Peyer's patch (tissue), 4 donors: Measurements from ENCODE around the gene CDK5RAP3. TPM values are rescaled to one million over a fixed set of nuclear protein-coding genes. Genes with fewer than 3 reads are reported as not detected.
"Not testable (repeated sequence)": the region's sequence is repeated elsewhere in the genome, so short reads cannot be mapped to it uniquely, and the experiment has no call there.

Source experiments
- DNase-seq, 3 donors: peaks; one replicate each; pipeline ENCODE4 v3.0.0-alpha.2; 2017 to 2019
- H3K27ac ChIP-seq, 4 donors: fragments of 200-600 bp; sonication (generic); one replicate each; pipeline ENCODE4 v1.5.1; 2016 to 2019
- H3K27me3 ChIP-seq, 2 donors: fragments of 200-600 bp; sonication (generic); one replicate each; pipeline ENCODE4 v1.5.1; 2019
- H3K36me3 ChIP-seq, 3 donors: fragments of 200-600 bp; sonication (generic); one replicate each; pipeline ENCODE4 v1.5.1; 2016 to 2019
- H3K4me1 ChIP-seq, 4 donors: fragments of 200-600 bp; sonication (generic); one replicate each; pipeline ENCODE4 v1.5.1; 2016 to 2019
- H3K4me3 ChIP-seq, 4 donors: fragments of 200-600 bp; sonication (generic); 1 replicate in 3 of 4; 2 replicates in 1 of 4; pipeline ENCODE4 v1.5.1; 2016 to 2019; ENCODE audit warnings: mild to moderate bottlenecking in 1 of 4
- H3K9me3 ChIP-seq, 4 donors: fragments of 200-600 bp; sonication (generic); one replicate each; pipeline ENCODE4 v1.5.1; 2016 to 2019; ENCODE audit warnings: mild to moderate bottlenecking in 1 of 4
- CTCF ChIP-seq, 6 experiments: fragments of 450-650 bp in 4 of 6; fragments of 200-600 bp in 2 of 6; sonication (generic) in 1 of 6; IDR thresholded peaks; one replicate each; pipeline ENCODE4 v1.5.1; 2017 to 2019; ENCODE audit warnings: antibody characterized with exemption in 6 of 6, mild to moderate bottlenecking in 3 of 6, moderate library complexity in 1 of 6
- POLR2A ChIP-seq, 2 donors: fragments of 450-650 bp; IDR thresholded peaks; one replicate each; pipeline ENCODE4 v1.5.1; 2017; ENCODE audit warnings: antibody characterized with exemption in 2 of 2, mild to moderate bottlenecking in 2 of 2, moderate library complexity in 2 of 2
- total RNA-seq, 4 donors: library from RNA; depleted of rRNA; stranded (reverse); fragments of >200 nt; gene quantifications; one replicate each; pipeline ENCODE4 v1.1.0, GENCODE V29; 2016

The CDK5RAP3 gene
- total RNA-seq, 4 donors from 2014 or later, result 198 to 1,062 (median 553) TPM

GRCh38 chr17:48014595-48015111, 43.7 kb downstream of the CDK5RAP3 start:
- no peak for DNase-seq
- H3K27me3 ChIP-seq, result peaks cover 0 to 18% of the 10 kb centered on the region in 2 donors
- TF ChIP-seq CTCF (IDR thresholded peaks at IDR 0.05), result no peak
- no peak for TF ChIP-seq POLR2A (IDR thresholded peaks at IDR 0.05)

GRCh38 chr17:48016112-48016511, 45.2 kb downstream of the CDK5RAP3 start:
- Histone ChIP-seq H3K27ac (no peak overlapping the region), H3K4me1 (peaks cover 0 to 17% (median 7%) of the 10 kb centered on the region in 4 donors), H3K36me3 (no peaks in the 10 kb centered on the region), H3K4me3 (no peak overlapping the region), H3K9me3 (no peaks in the 10 kb centered on the region), H3K27me3 (peaks cover 0 to 18% of the 10 kb centered on the region in 2 donors)
- TF ChIP-seq CTCF (IDR thresholded peaks at IDR 0.05) (no peak), POLR2A (IDR thresholded peaks at IDR 0.05) (no peak)
- DNase-seq, result no peak

More at GRCh38 chr17:48014595-48015111, 43.7 kb downstream of the CDK5RAP3 start:
- Histone ChIP-seq H3K36me3 (no peaks in the 10 kb centered on the region), H3K27ac (no peak overlapping the region), H3K9me3 (no peaks in the 10 kb centered on the region), H3K4me3 (no peak overlapping the region), H3K4me1 (peaks cover 0 to 17% (median 7%) of the 10 kb centered on the region in 4 donors)

GRCh38 chr17:48017817-48018158, 46.9 kb downstream of the CDK5RAP3 start:
- not testable (repeated sequence) for H3K4me3 ChIP-seq, H3K27me3 ChIP-seq, H3K36me3 ChIP-seq, H3K9me3 ChIP-seq, DNase-seq, H3K4me1 ChIP-seq
- peak overlapping the region in 2 of 4 donors; percentile 32 to 56 for H3K27ac ChIP-seq

DNA sequence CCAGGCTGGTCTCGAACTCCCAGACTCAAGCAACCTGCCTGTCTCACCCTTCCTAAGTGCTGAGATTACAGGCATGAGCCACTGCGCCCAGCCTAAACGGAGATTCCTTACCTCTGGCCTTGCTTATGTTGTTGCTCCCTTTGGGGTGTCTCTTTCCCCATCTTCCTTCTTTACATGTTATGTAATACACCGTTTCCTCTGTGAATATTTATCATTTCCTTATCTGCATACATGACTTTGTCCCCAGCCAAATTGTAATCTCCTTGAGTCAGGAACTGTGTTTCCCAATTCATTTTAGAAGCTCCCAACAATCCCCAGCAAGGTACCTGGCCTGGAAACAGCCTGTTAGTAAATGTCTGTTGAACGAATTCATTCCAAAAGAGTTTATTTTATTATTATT, 51.0 kb downstream of the CDK5RAP3 start:
- H3K36me3 ChIP-seq, result no peaks in the 10 kb centered on the region
- no peak for DNase-seq

DNA sequence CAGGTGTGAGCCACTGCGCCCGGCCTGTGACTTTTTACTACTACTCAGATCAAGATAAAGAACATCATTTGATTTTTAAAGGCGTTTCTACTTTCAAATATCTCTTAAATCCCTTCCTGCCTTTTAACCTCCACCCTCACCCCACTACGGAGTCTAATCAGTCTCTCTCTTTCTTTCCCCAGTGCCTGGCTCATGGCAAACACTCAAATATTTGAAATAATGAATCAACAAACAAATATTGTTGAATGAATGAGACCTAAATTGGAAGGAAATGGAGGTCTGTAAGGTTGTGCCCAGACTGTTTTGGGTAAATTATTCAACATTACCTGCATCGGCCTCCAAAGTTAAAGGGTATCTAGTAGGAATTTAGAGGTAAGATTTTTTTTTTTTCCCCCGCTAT, 52.0 kb downstream of the CDK5RAP3 start:
- Histone ChIP-seq H3K9me3 (no peaks in the 10 kb centered on the region), H3K27ac (no peak overlapping the region), H3K27me3 (peaks cover 0 to 11% of the 10 kb centered on the region in 2 donors), H3K36me3 (no peaks in the 10 kb centered on the region), H3K4me1 (peaks cover 3 to 37% (median 15%) of the 10 kb centered on the region in 4 donors), H3K4me3 (peak overlapping the region in 1 of 4 donors; percentile 60)
- DNase-seq, result no peak
- TF ChIP-seq POLR2A (IDR thresholded peaks at IDR 0.05) (no peak), CTCF (IDR thresholded peaks at IDR 0.05) (no peak)

More for the DNA sequence above, 51.0 kb downstream of the CDK5RAP3 start:
- peaks cover 3 to 36% (median 18%) of the 10 kb centered on the region in 4 donors for H3K4me1 ChIP-seq
- peaks cover 0 to 11% of the 10 kb centered on the region in 2 donors for H3K27me3 ChIP-seq
- no peaks in the 10 kb centered on the region for H3K9me3 ChIP-seq
- no peak overlapping the region for H3K27ac ChIP-seq
- no peak overlapping the region for H3K4me3 ChIP-seq
- no peak for TF ChIP-seq POLR2A (IDR thresholded peaks at IDR 0.05)

DNA sequence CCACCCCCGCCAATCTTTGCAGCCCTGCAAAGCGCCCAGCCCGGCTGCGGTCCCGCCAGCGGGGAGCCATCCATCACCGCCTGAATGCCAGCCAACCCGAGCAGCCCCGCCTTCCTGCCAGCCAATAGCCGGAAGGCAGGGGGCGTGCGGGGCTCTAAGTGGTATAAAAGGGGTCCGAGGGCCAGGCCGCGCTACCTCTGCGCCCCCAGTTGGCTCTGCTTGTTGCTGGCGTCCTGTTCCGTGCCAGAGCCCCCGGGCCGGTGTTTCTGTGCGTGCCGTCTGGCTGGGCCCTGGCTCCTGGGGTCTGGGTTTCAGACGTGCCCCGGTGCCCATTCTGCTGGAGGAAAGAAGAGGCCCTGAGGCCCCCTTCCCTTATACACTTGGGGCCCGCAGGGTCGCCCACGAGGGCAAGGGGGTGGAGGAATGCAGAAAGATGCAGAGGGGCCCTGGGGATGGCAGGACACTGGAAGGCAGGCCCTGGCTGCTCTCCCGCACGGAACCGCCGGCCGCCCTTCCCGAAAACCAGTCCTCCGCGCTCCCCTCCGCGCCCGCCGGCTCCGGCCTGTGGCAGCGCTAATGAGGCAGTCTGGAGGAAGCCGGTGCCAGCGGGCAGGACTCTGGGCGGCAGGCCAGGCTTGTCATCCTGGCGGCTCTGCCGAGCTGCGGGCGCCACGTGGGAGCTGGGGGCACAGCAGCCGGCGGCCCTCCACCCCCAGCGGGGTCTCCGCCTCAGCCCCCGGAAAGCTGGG, 52.7 kb downstream of the CDK5RAP3 start:
- no peaks in the 10 kb centered on the region for H3K9me3 ChIP-seq
- H3K36me3 ChIP-seq, result no peaks in the 10 kb centered on the region
- H3K27ac ChIP-seq, result peak overlapping the region in 2 of 4 donors; percentile 63 to 79
- peak overlapping the region; percentile 20 to 60 (median 52) for H3K4me3 ChIP-seq
- H3K4me1 ChIP-seq, result peaks cover 3 to 37% (median 14%) of the 10 kb centered on the region in 4 donors
- H3K27me3 ChIP-seq, result peaks cover 0 to 11% of the 10 kb centered on the region in 2 donors
- DNase-seq, result peak; percentile 59 to 82 (median 81)
- peak in 4 of 6 experiments; percentile 25 to 36 (median 30) for TF ChIP-seq CTCF (IDR thresholded peaks at IDR 0.05)
- no peak for TF ChIP-seq POLR2A (IDR thresholded peaks at IDR 0.05)
